Epithelial cell of esophagus (primary cell): ENCODE measurements around the gene FAM114A1.

Experiments used
- DNase-seq: peaks from one replicate; pipeline ENCODE4 v3.0.0; 2010; ENCODE audit warnings: low read depth
- H3K4me3 ChIP-seq: 2 replicates; pipeline ENCODE4 v1.5.1; 2011; ENCODE audit warnings: mild to moderate bottlenecking, low read length, control low read depth
- TF ChIP-seq, protein P1 (sequence below): IDR thresholded peaks from 2 replicates; pipeline ENCODE4 v1.5.1; 2011; ENCODE audit warnings: low read depth, mild to moderate bottlenecking, low read length, control low read depth, inconsistent platforms; ENCODE audit not compliant: insufficient read depth; ENCODE audit errors: missing control alignments

The FAM114A1 gene

DNA sequence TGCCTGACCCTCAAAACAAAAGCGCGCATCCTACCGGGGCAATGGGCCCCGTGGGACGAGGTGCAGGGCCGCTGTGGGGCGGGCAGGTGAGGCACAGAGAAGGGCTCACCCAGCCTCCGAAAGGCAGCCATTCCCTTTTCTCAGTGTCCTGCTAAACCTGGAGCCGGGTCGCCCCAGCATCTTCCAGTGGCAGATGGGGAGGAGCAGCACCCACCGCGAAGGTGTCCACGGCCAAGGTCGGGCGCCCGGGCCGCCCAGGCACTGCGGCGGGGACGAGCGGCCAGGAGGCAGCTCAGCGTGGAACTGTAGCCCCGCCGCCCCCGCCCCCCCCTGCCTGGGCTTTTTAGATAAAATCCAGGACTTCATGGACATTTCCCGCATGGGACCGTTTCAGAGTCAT lies 43.8 kb upstream of the FAM114A1 start:
- no peak overlapping the region for H3K4me3 ChIP-seq
- TF ChIP-seq, protein P1, sequence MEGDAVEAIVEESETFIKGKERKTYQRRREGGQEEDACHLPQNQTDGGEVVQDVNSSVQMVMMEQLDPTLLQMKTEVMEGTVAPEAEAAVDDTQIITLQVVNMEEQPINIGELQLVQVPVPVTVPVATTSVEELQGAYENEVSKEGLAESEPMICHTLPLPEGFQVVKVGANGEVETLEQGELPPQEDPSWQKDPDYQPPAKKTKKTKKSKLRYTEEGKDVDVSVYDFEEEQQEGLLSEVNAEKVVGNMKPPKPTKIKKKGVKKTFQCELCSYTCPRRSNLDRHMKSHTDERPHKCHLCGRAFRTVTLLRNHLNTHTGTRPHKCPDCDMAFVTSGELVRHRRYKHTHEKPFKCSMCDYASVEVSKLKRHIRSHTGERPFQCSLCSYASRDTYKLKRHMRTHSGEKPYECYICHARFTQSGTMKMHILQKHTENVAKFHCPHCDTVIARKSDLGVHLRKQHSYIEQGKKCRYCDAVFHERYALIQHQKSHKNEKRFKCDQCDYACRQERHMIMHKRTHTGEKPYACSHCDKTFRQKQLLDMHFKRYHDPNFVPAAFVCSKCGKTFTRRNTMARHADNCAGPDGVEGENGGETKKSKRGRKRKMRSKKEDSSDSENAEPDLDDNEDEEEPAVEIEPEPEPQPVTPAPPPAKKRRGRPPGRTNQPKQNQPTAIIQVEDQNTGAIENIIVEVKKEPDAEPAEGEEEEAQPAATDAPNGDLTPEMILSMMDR: no peak
- no peak for DNase-seq

GRCh38 chr4:38829237-38829636 lies 38.4 kb upstream of the FAM114A1 start:
- DNase-seq: no peak
- TF ChIP-seq, protein P1: no peak
- no peak overlapping the region for H3K4me3 ChIP-seq

GRCh38 chr4:38831653-38832052 lies 36.0 kb upstream of the FAM114A1 start:
- H3K4me3 ChIP-seq: no peak overlapping the region
- DNase-seq: no peak
- TF ChIP-seq, protein P1: no peak

DNA sequence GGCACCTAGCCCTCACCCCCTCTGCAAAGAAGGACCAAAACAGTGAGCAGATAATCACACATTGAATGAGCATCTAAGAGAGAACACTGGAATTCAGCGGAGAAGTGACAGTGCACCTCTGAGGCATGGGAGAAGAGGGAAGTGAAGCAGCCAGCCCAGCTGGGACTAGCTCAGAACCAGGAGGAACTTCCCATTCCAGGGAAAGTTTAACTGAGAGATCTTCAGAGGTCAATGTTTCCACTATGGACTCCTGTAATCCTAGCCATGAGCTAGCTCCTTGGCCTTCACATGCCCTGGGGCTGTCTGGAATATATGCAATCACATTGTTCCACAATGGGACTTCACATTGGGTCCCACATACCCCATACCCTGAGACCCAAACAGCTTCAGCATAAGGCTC lies 35.4 kb upstream of the FAM114A1 start:
- TF ChIP-seq, protein P1: no peak
- H3K4me3 ChIP-seq: no peak overlapping the region
- no peak for DNase-seq

- TF ChIP-seq, protein P1: no peak
- H3K4me3 ChIP-seq: no peak overlapping the region
- DNase-seq: no peak
Observed at GRCh38 chr4:38832624-38833528, 34.7 kb upstream of the FAM114A1 start.

GRCh38 chr4:38834570-38834969 lies 33.0 kb upstream of the FAM114A1 start:
- H3K4me3 ChIP-seq: no peak overlapping the region
- TF ChIP-seq, protein P1: no peak
- no peak for DNase-seq

- TF ChIP-seq, protein P1: no peak
- H3K4me3 ChIP-seq: no peak overlapping the region
- no peak for DNase-seq
Observed at GRCh38 chr4:38837334-38837733, 30.3 kb upstream of the FAM114A1 start.
